HuH-7 (cell line): Measurements from ENCODE around the gene MX2.
"Not testable (repeated sequence)": the region's sequence is repeated elsewhere in the genome, so short reads cannot be mapped to it uniquely, and the experiment has no call there.

Experiments
- DNase-seq: peaks from one replicate; pipeline ENCODE4 v3.0.0; 2011; ENCODE audit warnings: low spot score

Gene MX2

GRCh38 chr21:41387042-41387819 lies 25.4 kb downstream of the MX2 start:
- DNase-seq, result no peak

DNA sequence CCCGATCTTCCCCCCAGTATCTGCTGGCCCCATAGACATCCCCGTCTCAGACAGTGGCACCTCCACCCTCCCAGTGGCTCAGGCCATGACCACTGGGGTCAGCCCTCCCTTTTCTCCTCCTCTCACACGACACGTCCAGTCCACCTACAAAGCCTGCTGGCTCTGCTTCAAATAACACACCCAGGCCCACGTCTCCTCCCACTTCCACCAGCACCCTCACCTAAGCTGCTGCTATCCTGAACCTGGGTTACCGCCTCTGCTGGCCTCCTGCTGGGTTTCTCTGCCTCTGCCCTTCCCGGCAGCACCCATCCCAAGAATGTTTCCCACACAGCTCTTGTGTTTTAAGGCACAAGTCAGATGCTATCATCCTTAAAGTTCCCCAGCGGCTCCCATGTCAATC lies 26.0 kb downstream of the MX2 start:
- no peak for DNase-seq

DNA sequence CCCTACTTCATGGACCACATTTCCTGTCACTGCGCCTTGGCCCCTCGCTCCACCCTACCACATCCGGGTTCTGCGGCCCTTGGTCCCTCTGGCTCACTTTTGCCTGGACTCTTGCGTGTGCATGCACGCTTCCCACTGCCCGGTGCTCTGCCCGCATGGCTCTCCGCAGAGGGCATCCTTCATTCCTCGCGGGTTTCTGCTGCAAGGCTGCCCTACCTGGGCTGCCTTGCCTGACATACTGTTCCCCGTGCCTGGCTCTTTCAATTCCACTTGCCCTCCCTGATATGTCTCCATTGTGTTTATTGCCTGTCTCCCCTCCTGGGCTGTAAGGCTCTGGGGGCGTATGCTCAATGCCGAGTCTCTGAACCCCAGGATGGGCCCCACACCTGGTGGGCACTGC lies 26.4 kb downstream of the MX2 start:
- no peak for DNase-seq

DNA sequence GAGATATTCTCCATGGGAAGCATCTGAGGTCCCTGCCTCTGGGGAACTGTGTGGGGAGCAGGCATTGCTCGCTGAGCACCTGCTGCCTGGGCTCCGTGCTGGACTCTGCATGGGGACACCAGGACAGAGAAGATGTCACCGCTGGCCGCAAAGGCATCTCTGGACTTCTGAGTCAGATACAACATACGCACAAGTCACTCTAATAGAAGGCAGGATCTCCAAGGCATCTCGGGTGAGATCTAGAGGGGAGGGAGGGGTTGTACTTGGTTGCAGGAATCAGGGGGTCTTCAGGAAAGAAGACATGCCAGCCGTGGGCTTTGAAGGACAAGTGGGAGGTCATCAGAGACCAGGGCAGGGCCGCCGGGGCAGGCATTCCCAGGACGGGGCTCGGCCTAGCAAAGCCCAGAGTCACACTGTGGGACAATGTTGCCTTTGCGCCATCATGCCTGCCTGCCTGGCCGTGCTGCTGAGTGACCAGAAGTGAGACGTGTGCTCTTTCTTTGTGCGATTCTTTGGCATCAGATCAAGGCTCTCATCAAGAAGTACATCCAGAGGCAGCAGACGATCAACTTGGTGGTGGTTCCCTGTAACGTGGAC lies 28.3 kb downstream of the MX2 start:
- DNase-seq, result no peak

DNA sequence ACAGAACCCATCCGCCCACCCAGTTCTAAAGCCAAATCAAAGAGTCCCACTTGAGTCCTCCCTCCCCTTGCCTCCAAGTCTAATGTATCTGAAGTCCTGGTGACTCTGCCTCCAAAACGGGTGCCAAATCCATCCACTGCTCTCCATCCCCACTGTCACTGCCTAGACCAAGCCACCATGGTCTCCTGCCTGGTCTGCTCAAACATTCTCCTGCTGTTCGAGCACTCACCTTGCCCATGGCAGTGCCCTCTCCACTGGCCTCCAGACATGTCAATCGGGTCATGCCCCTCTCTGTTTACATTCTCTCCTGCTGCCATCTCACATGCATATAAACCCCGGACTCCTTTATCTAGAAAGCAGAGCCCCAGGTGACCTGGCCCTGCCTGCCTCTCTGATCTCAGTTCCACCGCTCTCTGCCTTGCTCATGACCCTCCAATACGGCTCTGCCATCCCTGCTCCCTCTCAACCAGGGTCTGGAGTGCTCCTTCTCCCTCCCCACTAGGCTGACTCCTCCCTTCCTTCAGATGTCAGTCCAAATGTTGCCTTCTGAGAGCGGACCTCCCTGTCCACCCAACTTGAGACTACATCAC lies 32.1 kb downstream of the MX2 start:
- no peak for DNase-seq

DNA sequence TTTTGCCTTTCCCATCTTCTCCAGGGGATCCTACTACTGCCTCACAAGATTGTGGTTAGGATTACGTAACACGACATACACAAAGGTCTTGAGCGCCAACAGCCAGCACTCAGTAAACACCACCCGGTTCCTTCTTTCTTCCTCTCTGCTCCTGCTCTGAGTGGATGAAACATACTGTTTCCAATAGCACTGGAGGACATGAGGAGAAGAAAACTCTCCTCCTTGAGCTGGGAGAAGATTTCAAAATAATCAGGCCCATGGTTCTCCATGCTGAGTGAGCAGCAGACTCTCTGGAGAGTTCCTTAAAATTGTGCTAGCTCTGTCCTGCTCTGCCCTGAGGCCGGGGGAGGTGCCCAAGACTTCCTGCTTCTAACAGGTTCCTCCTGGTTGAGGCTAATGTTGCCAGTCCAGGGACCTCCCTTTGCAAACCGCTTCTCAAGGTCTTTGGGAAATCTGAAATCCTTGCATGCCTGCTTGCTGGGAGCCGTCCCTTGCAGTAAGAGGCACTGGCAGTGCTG lies 34.8 kb downstream of the MX2 start:
- DNase-seq, result no peak

DNA sequence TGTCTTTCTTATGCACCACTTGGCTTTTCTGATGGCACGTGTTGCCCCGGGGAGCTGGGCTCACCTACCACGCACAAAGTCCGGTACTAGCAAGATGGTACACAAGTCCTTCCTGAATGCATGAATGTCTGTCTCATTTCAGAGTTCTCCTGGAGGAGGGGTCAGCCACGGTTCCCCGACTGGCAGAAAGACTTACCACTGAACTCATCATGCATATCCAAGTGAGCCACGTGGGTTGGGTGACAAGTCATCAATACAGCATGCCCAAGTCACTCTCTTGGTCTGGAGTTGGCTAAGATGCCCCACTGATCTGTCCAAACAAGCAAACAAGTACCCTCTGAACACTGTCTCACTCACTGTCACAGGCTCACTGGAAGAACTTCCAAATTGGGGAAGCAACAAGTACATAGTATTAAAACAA lies 35.7 kb downstream of the MX2 start:
- DNase-seq, result no peak

DNA sequence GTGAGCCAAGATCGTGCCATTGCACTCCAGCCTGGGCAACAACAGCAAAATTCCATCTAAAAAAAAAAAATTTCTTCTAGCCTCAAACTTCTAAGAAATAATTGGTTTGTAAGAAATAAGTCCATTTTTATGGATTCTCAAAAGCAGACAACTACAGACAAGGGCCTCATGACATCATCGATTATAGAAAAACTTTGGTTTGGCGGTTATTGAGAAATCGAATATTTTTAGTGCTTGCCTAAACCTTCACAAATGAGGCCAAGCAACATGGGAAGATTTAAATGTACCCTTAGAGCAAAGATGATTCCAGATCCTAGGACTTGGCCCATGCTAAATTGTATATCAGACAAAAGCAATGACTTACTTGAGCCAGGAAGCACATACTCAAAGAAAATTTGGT lies 36.4 kb downstream of the MX2 start:
- no peak for DNase-seq

DNA sequence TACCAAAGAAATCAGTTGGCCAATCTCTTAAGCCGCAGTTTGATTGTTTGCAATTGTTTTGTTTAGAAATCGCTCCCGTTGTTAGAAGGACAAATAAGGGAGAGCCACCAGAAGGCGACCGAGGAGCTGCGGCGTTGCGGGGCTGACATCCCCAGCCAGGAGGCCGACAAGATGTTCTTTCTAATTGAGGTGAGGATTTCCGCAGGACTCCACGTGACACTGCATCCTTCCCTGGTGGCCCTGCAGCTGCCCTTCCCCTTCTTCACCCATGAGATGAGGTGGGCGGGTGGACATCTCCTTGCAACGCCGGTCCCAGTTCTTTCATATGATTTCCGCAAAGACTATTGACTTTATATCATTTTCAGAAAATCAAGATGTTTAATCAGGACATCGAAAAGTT lies 37.0 kb downstream of the MX2 start:
- no peak for DNase-seq

DNA sequence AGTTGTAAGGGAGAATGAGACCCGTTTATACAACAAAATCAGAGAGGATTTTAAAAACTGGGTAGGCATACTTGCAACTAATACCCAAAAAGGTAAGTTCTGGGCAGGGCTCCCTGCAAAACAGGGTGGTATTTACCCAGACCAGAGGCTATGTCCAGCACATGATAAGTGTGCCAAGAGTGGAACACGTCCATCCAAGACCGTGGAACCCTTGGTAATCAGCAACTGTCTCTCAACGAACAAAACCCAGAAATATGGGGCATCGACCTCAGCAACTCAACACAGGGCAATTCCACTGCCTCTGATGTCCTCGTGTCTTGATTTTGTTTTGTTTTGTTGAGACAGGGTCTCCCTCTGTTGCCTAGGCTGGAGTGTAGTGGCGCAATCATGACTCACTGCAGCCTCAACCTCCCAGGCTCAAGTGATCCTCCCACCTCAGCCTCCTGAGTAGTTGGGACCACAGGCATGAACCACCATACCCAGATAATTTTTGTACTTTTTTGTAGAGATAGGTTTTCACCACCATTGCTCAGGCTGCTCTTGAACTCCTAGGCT lies 37.5 kb downstream of the MX2 start:
- DNase-seq, result no peak

DNA sequence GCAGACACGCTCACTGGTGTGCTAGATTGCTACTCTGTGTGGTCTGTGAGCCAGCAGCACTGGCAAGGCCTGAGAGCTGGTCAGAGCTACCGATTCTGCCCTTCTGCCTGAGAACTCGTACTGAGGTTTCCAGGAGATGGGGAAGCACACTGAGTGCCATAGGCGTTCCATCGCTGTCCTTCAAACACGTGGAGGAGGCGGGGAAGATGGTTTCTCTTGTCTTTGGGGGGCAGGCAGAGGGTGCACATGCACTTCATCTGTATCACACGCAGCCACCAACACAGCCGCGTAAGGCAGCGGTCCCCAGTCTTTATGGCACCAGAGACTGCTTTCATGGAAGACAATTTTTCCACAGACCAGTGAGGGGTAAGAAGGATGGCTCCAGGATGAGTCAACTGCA lies 40.4 kb downstream of the MX2 start:
- no peak for DNase-seq

DNA sequence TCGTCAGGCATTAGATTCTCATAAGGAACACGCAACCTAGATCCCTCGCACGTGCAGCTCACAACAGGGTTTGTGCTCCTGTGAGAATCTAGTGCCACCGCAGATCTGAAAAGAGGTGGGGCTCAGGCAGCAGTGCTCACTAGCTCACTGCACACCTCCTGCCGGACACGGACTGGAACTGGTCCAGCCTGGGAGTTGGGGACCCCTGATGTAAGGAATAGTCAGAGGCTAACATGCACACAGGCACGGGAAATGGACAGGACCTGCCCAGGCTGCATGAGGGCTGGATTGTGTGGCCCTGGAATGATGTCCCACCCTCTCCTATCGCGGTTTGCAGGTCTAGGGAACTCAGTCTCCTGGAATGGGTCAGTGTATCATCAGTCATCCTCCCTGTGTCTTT lies 41.0 kb downstream of the MX2 start:
- DNase-seq, result no peak

GRCh38 chr21:41403331-41403730 lies 41.5 kb downstream of the MX2 start:
- no peak for DNase-seq

- DNase-seq, result no peak
Observed at GRCh38 chr21:41403966-41404365, 42.1 kb downstream of the MX2 start.

GRCh38 chr21:41405321-41405720 lies 43.5 kb downstream of the MX2 start:
- DNase-seq, result no peak

GRCh38 chr21:41406340-41406739 lies 44.5 kb downstream of the MX2 start:
- no peak for DNase-seq

GRCh38 chr21:41407541-41408460 lies 46.0 kb downstream of the MX2 start:
- no peak for DNase-seq

GRCh38 chr21:41410361-41410760 lies 48.5 kb downstream of the MX2 start:
- DNase-seq, result no peak

DNA sequence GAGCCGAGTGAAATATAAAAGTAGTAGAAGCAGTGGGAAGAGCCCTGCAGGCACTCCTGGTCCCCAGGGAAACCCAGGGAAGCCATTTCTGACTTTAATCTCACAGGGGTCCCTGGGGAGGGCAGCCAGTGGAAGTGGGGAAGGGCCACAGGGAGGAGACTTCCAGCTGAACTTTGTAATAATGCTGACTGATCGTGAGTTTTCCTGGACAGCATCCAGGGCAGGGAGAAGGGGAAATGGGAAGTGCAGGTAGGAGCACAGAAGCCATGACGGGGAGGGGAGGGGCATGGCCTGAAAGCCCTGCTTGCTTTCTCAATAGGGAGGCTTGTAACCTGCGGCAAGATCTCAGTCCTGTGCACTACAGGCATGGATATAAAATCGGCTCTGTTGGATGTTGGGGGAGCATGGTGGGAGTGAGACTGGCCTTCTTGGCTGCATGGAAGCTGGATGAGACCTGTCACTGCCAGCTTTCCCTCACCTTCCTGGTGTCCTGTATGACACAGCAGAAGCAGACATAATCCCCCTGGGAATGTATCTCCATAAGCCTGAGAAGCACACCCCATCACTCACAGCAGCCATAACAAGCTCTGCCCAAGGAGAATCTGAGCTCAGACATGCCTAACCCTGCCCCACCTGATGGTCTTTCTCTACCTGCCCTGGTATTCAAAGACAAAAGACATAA lies 49.1 kb downstream of the MX2 start:
- no peak for DNase-seq

- no peak for DNase-seq
Observed at GRCh38 chr21:41411449-41412089, 49.7 kb downstream of the MX2 start.

DNA sequence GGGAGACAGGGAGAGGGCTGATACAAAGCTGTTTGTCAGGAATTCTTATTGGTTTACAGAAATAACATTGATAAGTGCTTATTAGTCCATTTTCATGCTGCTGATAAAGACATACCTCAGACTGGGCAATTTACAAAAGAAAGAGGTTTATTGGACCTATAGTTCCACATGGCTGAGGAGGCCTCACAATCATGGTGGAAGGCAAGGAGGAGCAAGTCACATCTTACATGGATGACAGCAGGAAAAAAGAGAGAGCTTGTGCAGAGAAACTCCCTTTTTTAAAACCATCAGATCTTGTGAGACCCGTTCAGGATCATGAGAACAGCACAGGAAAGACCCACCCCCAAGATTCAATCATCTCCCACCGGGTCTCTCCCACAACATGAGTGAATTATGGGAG lies 55.7 kb downstream of the MX2 start:
- not testable (repeated sequence) for DNase-seq
